Measurements from ENCODE around the gene LRMDA.

- TF ChIP-seq CTCF (IDR thresholded peaks at IDR 0.05; ENCODE audit: insufficient read depth, low read length, poor library complexity, severe bottlenecking) (no peak), EZH2phosphoT487 (conservative IDR thresholded peaks at IDR 0.05; ENCODE audit: low read length) (no peak)
Measured at GRCh38 chr10:75461672-75462649, 30.5 kb downstream of the LRMDA start.

Measured in SU-DHL-6 (cell line).